ENCODE results near the gene NKPD1.

DNA sequence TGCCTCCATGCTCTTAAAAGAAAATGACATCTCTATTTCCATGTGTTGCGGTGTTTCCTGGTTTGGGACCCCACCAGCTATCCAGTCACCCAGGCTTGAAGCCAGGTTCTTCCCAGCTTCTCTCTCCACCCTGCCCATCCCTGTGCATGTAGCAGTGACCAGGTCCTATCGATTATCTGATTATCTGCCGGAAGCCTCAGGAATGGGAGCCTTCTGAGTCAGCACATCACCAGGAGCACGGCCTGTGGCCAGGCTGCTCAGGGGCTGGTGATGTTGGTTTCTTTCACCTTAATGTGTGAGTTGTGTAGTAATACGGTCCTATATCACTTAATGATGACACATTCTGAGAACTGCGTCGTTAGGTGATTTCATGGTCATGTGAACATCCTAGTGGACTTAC lies 34.1 kb downstream of the NKPD1 start:
- TF ChIP-seq, protein P1, sequence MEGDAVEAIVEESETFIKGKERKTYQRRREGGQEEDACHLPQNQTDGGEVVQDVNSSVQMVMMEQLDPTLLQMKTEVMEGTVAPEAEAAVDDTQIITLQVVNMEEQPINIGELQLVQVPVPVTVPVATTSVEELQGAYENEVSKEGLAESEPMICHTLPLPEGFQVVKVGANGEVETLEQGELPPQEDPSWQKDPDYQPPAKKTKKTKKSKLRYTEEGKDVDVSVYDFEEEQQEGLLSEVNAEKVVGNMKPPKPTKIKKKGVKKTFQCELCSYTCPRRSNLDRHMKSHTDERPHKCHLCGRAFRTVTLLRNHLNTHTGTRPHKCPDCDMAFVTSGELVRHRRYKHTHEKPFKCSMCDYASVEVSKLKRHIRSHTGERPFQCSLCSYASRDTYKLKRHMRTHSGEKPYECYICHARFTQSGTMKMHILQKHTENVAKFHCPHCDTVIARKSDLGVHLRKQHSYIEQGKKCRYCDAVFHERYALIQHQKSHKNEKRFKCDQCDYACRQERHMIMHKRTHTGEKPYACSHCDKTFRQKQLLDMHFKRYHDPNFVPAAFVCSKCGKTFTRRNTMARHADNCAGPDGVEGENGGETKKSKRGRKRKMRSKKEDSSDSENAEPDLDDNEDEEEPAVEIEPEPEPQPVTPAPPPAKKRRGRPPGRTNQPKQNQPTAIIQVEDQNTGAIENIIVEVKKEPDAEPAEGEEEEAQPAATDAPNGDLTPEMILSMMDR (IDR thresholded peaks at IDR 0.05 in 4 of 5, conservative IDR thresholded peaks at IDR 0.05 in 1 of 5), result no peak
- TF ChIP-seq POLR2A (IDR thresholded peaks at IDR 0.05), result no peak

Data from gastrocnemius medialis (tissue), 4 donors.